ENCODE data around the gene CPNE8. TPM values are rescaled to one million over a fixed set of nuclear protein-coding genes. Genes with fewer than 3 reads are reported as not detected.

The CPNE8 gene
- total and polyA plus RNA-seq, 7 donors = 10.5 to 27.7 (median 15.7) TPM

DNA sequence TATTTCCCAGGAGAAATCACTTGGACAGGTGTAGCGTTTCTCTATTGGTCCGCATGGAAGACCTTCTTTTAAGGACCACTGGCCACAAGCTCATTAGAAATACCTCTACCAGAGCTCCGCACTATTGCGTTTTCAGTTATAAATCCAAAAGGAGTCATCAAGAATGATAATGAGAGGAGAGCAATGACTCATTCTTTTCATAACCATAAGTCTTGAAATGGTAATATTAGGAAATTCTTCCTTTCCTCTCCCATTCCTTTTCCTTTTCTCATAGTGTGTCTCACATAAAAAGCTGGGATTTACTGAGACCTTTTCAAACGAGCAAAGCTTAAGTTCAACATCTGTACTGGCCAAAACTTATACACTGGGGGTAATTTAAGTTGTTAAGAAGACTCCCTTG is 215.7 kb downstream of the CPNE8 start:
- H3K36me3 ChIP-seq = peaks cover 0 to 6% (median 2%) of the 10 kb centered on the region in 4 donors
- no peaks in the 10 kb centered on the region for H3K4me1 ChIP-seq
- H3K9me3 ChIP-seq = no peaks in the 10 kb centered on the region
- WGBS, 2 donors = 91 to 93% methylated on average over 5 of the region's 5 CpGs
- H3K4me3 ChIP-seq = no peak overlapping the region
- intact Hi-C loops (cut with DNase I) = no loop called here
- no peak for DNase-seq
- no peak overlapping the region for H3K27ac ChIP-seq
- H3K27me3 ChIP-seq = no peaks in the 10 kb centered on the region
- TF ChIP-seq EP300 (IDR thresholded peaks at IDR 0.05) = no peak
- TF ChIP-seq, protein P1, sequence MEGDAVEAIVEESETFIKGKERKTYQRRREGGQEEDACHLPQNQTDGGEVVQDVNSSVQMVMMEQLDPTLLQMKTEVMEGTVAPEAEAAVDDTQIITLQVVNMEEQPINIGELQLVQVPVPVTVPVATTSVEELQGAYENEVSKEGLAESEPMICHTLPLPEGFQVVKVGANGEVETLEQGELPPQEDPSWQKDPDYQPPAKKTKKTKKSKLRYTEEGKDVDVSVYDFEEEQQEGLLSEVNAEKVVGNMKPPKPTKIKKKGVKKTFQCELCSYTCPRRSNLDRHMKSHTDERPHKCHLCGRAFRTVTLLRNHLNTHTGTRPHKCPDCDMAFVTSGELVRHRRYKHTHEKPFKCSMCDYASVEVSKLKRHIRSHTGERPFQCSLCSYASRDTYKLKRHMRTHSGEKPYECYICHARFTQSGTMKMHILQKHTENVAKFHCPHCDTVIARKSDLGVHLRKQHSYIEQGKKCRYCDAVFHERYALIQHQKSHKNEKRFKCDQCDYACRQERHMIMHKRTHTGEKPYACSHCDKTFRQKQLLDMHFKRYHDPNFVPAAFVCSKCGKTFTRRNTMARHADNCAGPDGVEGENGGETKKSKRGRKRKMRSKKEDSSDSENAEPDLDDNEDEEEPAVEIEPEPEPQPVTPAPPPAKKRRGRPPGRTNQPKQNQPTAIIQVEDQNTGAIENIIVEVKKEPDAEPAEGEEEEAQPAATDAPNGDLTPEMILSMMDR (IDR thresholded peaks at IDR 0.05) = no peak
- TF ChIP-seq POLR2A (IDR thresholded peaks at IDR 0.05) = no peak
- no peak for TF ChIP-seq POLR2AphosphoS5 (IDR thresholded peaks at IDR 0.05)

- Histone ChIP-seq H3K9me3 (no peaks in the 10 kb centered on the region), H3K4me3 (no peak overlapping the region), H3K27ac (no peak overlapping the region), H3K4me1 (no peaks in the 10 kb centered on the region), H3K36me3 (peaks cover 0 to 6% (median 2%) of the 10 kb centered on the region in 4 donors), H3K27me3 (no peaks in the 10 kb centered on the region)
- intact Hi-C loops (cut with DNase I) = no loop called here
- no peak for DNase-seq
- 88 to 91% methylated on average over 1 of the region's 1 CpG for WGBS, 2 donors
- TF ChIP-seq, protein P1 (IDR thresholded peaks at IDR 0.05) = no peak
- TF ChIP-seq EP300 (IDR thresholded peaks at IDR 0.05) (no peak), POLR2A (IDR thresholded peaks at IDR 0.05) (no peak), POLR2AphosphoS5 (IDR thresholded peaks at IDR 0.05) (no peak)
These were observed 216.2 kb downstream of the CPNE8 start for GRCh38 chr12:38689195-38689594.

GRCh38 chr12:38682521-38682920 is 222.9 kb downstream of the CPNE8 start:
- DNase-seq = no peak

GRCh38 chr12:38669530-38669929 is 235.9 kb downstream of the CPNE8 start:
- TF ChIP-seq, protein P1 (IDR thresholded peaks at IDR 0.05) = no peak
- no peak for TF ChIP-seq POLR2A (IDR thresholded peaks at IDR 0.05)
- no peak for TF ChIP-seq EP300 (IDR thresholded peaks at IDR 0.05)
- no peak for TF ChIP-seq POLR2AphosphoS5 (IDR thresholded peaks at IDR 0.05)
- DNase-seq = no peak
- no peaks in the 10 kb centered on the region for H3K4me1 ChIP-seq
- H3K36me3 ChIP-seq = no peaks in the 10 kb centered on the region
- H3K27ac ChIP-seq = no peak overlapping the region
- H3K9me3 ChIP-seq = no peaks in the 10 kb centered on the region
- H3K27me3 ChIP-seq = no peaks in the 10 kb centered on the region
- intact Hi-C loops (cut with DNase I) = no loop called here
- WGBS, 2 donors = 23 to 33% methylated on average over 2 of the region's 2 CpGs
- H3K4me3 ChIP-seq = no peak overlapping the region

More at GRCh38 chr12:38682521-38682920, 222.9 kb downstream of the CPNE8 start:
- intact Hi-C loops (cut with DNase I) = no loop called here
- TF ChIP-seq, protein P1 (IDR thresholded peaks at IDR 0.05) = no peak
- no peak for TF ChIP-seq EP300 (IDR thresholded peaks at IDR 0.05)
- TF ChIP-seq POLR2A (IDR thresholded peaks at IDR 0.05) = no peak
- no peak for TF ChIP-seq POLR2AphosphoS5 (IDR thresholded peaks at IDR 0.05)
- WGBS, 2 donors = 88 to 92% methylated on average over 2 of the region's 2 CpGs
- H3K4me3 ChIP-seq = no peak overlapping the region
- no peaks in the 10 kb centered on the region for H3K4me1 ChIP-seq
- no peak overlapping the region for H3K27ac ChIP-seq
- H3K9me3 ChIP-seq = no peaks in the 10 kb centered on the region
- no peaks in the 10 kb centered on the region for H3K27me3 ChIP-seq
- H3K36me3 ChIP-seq = peaks cover 0 to 6% (median 2%) of the 10 kb centered on the region in 4 donors

- no peak for DNase-seq
- TF ChIP-seq EP300 (IDR thresholded peaks at IDR 0.05) (no peak), POLR2A (IDR thresholded peaks at IDR 0.05) (no peak), POLR2AphosphoS5 (IDR thresholded peaks at IDR 0.05) (no peak)
- TF ChIP-seq, protein P1 (IDR thresholded peaks at IDR 0.05) = no peak
- intact Hi-C loops (cut with DNase I) = no loop called here
- H3K27me3 ChIP-seq = no peaks in the 10 kb centered on the region
- WGBS, 2 donors = 94 to 97% methylated on average over 1 of the region's 1 CpG
- no peaks in the 10 kb centered on the region for H3K9me3 ChIP-seq
- H3K4me1 ChIP-seq = no peaks in the 10 kb centered on the region
- no peak overlapping the region for H3K4me3 ChIP-seq
- H3K27ac ChIP-seq = no peak overlapping the region
- no peaks in the 10 kb centered on the region for H3K36me3 ChIP-seq
These were observed 236.3 kb downstream of the CPNE8 start for GRCh38 chr12:38669081-38669480.

All from sigmoid colon (tissue), 7 donors.